DMS53 treated with DMSO at 0.1 percent for 48 hours (cell line): Measurements from ENCODE around the gene TGFBI.

ENCODE experiments used
- DNase-seq: peaks from one replicate; lab custom pipeline; 2025; ENCODE audit not compliant: unreplicated experiment; lab: John Stamatoyannopoulos, UW

TGFBI gene

DNA sequence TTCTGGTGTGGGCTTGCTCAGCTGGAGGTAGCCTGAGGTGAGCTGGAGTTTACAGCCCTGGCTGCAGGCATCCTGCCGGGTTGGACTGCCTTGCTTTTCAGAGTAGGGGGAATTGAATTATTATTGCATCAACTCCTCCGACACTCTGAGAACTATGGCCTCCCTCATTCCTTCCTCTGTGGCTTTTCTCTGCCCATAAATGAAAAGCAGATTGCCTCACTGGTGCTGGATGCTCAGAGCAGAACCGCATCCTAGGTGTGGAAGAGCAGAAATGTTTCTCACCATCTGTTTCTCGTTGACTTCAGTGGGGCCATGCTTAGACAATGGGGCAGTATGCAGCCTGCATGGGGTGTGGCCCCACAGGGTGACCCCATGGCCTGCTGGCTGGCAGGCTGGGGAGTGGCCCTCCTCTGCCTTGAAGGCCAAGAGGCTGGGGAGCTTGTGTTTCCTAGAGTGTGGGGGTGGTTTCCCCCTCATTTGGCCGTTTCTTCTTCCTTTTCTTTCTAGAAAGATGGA, 27.3 kb upstream of the TGFBI start:
- DNase-seq: no peak

DNA sequence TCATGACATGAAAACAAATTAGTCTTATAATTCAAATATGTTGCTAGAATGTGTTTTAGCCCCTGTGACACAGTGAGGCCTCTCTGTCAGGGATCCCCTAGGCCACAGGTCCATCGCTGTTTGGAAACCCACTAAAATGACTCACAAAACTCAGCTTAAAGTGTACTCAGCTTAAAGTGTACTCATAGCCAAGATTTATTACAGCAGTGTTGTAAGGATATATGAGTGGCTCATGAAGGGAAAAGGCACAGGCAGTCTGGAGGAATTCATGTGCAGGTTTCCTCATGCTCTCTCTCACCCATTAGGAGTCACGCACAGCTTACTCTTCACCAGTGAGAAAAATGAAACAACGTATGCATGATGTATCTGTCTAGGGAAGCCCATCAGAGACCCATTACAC, 24.4 kb upstream of the TGFBI start:
- no peak for DNase-seq

DNA sequence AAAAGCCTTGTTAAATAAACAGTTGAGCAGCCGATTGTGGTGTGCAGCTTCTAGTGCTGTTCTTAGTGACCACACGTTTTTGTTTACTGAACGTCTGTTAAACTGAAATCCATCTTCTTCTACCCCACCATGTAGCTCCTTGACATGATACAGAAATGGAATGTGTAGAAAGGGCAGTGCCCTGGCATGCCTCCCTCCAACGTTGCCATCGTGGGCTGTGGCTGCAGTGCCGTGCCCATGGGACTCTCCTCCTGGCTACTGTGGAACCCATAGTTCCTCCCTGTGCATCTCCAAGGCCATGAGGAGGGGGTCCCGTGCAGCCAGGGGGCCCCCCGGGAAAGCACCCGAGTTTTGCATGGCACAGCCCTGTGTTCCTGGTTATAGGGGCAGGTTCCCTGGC, 23.3 kb upstream of the TGFBI start:
- no peak for DNase-seq

DNA sequence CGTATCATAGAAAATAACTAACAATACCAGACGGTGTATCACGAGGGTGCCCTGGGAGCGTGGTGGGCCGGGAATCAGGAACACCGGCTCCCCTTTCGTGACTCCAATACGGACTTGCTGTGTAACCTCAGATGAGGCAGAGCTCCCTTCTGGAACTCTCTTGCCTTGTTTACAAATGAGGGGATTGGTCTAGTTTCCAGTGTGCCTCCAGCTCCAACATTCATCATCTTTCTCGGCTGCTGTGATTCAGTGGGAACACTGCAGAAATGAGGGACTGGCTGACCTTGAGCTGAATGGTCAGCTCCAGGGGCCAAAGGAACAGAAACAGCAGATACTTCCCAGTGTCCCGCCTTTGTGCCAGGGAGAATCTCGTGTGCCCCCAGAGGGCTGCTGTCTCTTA, 22.6 kb upstream of the TGFBI start:
- no peak for DNase-seq

DNA sequence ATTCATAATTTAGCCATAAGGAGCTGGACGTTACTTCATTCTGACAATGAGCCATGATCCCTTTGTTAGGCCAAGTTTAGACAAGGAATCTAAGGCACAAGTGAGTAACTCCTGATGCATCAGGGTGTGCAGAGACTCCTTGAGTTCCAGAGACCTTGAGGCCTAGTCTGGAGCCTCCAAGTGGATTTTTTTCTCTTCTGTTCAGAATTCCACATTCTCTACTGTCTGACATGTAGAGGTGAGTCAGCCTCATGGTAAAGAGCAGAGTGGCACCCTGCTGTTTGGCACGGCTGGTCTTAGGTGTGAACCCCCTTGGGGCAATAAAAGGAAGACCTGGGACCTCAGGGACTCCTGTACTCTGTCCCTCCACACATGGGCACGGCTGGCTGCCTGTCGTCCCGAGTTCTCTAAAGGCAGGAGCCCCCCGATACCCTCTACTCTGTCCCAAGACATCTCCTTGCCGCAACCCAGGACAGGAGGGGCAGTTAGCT, 22.0 kb upstream of the TGFBI start:
- DNase-seq: no peak

GRCh38 chr5:136007271-136007670, 21.5 kb upstream of the TGFBI start:
- DNase-seq: no peak

GRCh38 chr5:136011414-136012001, 17.3 kb upstream of the TGFBI start:
- DNase-seq: peak; percentile 46

GRCh38 chr5:136012041-136012804, 16.6 kb upstream of the TGFBI start:
- DNase-seq: no peak

DNA sequence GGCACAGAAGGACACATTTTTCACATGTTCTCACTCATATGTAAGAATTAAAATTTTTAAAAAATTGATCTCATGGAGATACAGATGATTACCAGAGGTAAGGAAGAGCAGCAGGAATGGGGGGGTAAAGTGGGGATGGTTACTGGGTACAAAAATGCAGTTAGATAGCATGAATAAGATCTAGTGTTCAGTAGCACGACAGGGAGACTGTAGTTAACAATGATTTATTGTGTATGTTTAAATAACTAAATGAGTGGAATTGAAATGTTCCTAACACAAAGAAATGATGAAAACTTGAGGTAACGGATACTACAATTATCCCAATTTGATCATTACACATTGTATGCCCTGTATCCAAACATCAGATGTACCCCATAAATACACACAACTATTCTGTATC, 15.2 kb upstream of the TGFBI start:
- no peak for DNase-seq

- no peak for DNase-seq
Measured at GRCh38 chr5:136014049-136015002, 14.5 kb upstream of the TGFBI start.

- DNase-seq: no peak
Measured at GRCh38 chr5:136015003-136015375, 13.8 kb upstream of the TGFBI start.

DNA sequence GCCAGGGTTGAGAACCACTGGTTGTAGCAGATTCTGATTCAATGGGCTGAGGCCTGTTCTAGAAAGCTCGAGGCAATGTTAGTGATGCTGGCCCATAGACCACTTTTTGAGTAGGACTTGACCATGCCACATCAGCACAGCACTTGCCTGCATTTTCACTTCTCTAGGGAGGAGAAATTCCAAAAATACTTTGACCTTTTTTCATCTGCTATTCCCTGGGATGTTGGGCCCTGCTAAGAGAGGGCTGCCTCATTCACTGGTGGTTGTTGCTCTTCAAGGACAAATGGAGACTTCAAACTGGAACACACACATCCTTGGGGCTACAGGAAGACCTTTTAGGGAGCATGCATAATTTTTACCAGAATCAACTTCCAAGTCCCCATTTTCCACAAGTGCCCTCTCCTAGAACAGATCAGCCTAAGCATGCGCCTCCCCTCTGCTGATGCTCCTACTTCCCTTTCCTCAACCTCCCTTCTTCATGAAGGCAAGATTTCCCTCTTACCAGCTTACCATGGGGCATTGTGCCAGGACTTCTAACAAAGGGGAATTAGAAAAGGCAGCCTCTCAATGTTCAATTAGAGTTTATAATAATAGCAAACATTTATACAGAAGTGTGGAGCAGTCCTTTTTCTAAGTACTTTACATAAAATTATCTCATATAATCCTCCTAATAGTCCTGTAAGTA, 12.7 kb upstream of the TGFBI start:
- no peak for DNase-seq

- DNase-seq: no peak
Measured at GRCh38 chr5:136016945-136017530, 11.8 kb upstream of the TGFBI start.

DNA sequence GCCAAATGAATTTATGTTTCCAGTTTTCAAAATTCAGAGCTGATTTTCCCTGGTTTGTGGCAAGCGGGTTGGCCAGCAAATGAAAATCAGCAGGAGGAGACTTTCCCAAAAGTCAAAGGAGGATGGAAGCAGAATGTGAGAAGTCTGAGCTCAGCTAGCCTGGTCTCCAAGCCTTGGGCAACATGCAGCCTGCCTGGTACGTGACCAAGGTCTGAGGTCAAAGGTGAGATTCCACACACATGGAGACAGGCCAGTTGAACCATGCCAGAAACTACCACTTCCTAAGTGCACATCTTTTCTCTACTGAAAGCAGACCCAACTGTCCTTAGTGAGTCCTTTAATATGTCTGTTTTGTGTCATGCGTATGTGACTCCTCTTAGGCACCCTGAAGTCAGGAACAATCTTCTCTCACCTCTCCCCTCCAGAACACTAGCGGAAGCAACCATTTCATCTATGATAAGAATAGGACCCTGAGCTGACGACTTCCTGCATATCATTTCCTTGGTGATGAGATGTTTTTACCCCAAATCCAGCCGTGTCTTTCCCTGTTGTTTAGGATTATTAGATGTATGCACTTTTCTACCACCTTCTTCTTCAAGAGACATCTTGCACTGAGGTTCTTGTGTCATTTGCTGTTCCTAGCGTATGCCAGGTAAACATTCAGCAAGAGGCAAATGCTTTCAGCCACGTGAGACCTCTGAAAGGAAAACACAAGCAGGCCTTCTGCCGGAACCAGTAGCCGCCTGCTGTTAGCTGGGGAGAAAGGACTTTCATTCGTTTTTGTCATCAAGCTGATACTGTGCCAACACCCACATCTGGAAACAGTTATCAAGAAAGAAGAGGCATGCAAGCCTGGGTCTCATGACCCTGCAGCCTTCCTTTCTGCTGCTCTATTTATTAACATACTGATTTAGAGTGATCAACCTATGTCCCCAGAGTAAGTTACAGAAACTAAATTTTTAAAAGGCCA, 9.7 kb upstream of the TGFBI start:
- DNase-seq: no peak

- no peak for DNase-seq
Measured at GRCh38 chr5:136020001-136020382, 8.8 kb upstream of the TGFBI start.

DNA sequence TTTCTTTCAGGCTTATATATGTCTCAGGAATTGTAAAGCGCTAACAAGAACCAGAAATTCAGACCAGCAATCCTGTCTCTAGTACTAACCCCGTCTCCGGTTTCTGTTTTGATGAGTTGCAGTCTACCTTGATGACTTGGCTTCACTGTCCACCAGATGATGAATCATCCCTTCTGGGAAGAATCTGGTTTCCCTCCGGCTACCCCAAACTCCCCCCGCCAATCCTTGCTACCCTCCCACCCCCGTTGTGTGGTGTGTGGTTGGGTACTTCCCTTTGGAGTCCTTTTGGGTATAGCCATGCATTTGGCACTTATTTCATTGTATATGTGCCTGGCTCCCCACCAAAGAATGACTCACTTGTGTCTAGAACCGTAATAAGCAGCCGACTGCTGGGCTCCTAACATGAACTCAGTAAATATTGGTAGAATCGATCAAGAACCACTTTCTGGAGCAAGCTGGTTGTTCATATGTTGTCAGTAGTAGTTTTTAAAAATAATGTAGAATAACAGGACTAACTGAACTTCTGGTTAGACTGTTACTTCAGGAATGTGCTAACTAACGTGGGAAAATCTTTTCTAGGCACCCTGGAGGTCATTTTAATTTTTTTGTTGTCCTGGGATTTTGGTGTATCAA, 8.3 kb upstream of the TGFBI start:
- DNase-seq: no peak

- no peak for DNase-seq
Measured at GRCh38 chr5:136021016-136021405, 7.8 kb upstream of the TGFBI start.

- no peak for DNase-seq
Measured at GRCh38 chr5:136022965-136023364, 5.8 kb upstream of the TGFBI start.

DNA sequence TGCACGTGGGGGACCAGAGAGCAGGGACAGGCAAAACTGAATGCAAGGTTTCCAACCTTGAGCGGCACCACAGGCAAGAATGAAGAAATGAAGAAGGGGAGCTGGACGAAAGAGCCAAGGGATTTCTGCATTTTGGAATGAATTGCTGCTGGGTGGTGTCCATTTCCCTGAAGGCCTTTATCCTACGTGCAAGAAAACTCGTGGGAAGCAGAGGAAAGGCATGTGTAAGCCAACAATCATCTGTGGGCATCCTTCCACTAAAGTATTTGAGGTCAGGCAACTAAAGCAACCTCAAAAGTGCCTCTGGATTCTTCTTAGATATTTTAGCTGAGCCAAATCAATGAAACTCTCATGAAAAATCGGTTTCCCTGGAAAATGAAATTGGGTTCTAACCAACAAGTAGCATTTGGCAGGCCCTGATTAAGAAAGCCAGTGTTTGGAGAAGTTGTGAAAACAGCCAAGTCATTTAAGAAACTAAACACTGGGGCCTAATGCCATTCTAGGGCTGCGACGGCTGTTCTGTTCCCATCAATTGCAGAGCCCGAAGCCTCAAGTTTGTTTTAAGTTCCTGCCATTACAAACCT, 4.7 kb upstream of the TGFBI start:
- DNase-seq: no peak
